ENCODE measurements around the gene GRIFIN.

Gene GRIFIN, protein sequence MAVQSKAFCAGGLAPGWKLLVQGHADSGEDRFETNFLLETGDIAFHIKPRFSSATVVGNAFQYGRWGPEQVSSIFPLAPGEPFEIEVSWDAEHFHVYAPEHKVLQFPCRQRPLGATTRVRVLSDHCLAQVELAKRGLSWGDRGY

DNA sequence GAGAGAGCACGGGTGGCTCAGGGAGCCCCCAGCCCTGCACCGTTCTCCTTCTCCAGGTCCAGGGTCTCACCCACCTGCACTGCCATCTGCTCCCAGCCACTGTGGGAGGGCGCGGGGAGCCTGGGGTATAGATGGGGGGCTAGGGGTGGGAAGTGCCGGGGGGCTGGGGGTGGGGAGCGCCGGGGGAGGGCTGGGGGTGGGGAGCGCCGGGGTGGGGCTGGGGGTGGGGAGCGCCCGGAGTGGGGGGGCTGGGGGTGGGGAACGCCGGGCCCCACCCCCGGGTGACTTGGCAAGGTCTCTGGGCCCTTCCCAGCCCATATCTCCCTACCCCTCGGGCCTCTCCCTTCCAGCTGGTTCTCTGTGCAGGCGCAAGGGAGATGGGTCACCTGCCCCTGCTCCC, at the start of gene GRIFIN:
Gene GRIFIN, minus strand, starts transcription at position 101 of the 400 bp plus-strand sequence. Its CDS starts 15 bp downstream, at position 86.
- DNase-seq: no peak

- DNase-seq: no peak
Observed at GRCh38 chr7:2524808-2525657, 48.8 kb upstream of the GRIFIN start.

- DNase-seq: no peak
Observed at GRCh38 chr7:2523941-2524807, 48.0 kb upstream of the GRIFIN start.

- no peak for DNase-seq
Observed at GRCh38 chr7:2523461-2523936, 47.3 kb upstream of the GRIFIN start.

- DNase-seq: no peak
Observed at GRCh38 chr7:2522780-2523433, 46.7 kb upstream of the GRIFIN start.

GRCh38 chr7:2521952-2522591, 45.9 kb upstream of the GRIFIN start:
- DNase-seq: no peak

DNA sequence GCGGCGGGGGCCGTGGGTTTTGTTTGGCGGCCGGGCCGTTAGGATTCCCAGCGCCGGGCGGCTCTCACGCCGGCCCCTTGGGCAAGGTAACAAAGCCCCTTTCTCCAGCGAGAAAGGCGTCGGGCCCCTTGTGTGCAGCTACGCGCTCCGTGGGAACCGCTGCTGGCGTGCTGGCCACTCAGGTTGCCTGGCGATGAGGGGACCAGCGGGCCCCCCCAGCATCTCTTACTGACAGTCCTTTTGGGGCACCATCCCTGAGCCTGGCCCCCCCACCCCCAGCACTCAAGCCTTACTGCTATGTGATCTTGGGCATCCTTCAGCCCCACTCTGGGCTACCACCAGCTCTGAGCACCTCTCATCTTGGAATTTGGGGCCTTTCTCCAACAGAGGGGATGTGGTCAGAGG, 45.1 kb upstream of the GRIFIN start:
- no peak for DNase-seq

- no peak for DNase-seq
Observed at GRCh38 chr7:2520761-2521290, 44.6 kb upstream of the GRIFIN start.

DNA sequence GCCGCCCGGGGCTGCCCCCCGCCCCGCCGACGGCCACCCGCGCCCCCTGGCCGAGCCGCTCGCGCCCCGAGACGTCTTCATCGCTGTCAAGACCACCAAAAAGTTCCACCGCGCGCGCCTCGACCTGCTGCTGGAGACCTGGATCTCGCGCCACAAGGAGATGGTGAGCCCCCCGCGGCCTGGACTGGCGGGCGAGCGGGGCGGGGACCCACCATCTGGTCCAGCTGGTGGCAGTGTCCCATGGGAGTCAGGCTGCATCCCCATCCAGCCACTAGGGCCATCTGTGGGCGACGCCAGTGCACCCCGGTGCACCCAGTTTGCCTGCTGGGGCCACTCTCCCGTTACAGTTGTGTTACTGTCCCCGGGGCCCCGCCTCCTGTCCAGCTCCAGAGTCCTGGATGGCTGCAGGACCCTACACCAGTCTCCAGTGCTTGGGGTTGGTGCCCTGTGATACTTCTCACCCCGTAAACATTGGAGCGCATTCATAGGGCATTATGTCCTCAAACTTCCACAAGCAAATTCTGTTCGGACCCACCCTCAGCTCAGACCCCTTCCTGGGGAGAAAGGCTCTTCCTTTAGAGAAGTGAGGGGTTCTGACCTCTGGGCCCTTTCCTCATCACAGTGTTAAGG, 44.0 kb upstream of the GRIFIN start:
- DNase-seq: no peak

DNA sequence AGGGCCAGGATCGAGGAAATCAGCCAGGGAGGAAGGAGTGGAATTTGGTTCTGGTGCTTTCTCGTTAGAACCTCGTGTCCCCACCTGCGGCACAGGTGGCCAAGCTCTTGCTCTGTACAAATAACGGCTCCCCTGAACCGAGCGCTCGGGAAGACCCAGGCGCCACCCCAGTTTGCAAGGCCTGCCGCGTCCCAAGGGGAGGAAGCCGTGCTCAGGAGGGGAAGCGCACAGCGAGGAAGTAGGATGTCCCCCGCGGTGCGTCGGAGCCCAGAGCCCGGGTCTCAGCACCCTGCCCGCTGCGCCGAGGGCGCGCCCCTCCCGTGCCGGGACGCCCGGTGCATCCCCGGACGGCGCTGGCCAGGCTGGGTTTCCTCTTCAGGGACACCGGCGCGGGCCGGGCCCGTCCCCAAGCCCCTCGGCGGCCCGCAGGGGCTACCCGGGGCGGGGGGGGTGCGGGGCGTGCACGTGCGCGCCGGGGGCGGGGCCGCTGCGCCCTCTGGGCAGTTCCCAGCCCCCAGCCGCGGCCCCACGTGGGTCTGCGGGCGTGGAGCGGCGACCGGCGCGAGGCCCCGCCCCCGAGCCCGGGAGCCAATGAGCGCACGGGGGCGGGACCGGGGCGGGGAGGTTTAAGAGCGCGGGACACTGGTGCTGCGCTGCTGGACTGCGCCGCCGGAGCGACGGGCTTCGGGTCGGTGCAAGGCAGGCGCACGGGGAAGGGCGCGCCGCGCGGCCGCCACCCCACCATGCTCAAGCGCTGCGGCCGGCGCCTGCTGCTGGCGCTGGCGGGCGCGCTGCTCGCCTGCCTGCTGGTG, 43.1 kb upstream of the GRIFIN start, which contains the start of gene LFNG:
Gene LFNG, plus strand, starts transcription at position 656 of the 812 bp plus-strand sequence. Its CDS starts 88 bp downstream, at position 744.
- DNase-seq: no peak

- DNase-seq: no peak
Observed at GRCh38 chr7:2518737-2519118, 42.5 kb upstream of the GRIFIN start.

DNA sequence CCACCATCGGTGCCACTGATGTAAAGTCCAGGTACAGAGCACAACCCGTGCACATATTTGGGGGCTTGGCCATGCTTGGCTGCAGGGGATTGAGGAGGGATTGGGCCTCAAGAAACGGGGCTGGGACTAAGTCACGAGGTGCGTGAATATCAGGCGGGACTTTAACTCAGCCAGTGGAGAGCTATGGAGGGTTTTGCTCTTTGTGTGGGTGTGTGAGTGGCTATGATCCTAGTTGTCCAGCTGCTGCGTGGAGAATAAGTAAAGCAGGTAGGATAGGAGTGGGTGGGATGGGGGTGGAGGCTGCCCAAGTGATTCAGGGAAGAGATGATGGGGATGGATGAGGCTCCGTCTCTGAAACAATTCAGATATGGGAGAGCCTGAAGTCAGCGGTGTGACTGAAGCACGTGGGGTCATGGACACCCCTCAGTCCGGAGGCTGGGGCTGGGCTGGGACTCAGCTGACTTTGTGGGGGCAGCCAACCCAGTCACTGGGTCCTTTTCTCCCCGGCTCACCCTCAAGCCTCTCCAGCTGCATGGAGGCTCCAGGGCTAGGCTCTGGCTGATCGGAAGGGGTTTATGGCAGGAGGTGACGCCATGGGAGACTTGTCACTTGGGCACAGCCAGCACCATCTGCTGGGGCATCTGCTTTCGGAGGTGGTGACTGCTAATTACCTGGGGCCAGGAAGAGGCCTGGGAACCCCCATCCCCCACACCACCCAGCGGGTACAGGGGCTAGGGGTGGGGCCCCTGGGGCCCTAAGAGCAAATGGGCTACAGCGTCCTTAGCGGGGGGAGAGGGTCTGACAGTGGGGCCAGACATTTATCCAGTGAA, 41.7 kb upstream of the GRIFIN start:
- peak; percentile 71 for DNase-seq

- no peak for DNase-seq
Observed at GRCh38 chr7:2517026-2517425, 40.8 kb upstream of the GRIFIN start.

DNA sequence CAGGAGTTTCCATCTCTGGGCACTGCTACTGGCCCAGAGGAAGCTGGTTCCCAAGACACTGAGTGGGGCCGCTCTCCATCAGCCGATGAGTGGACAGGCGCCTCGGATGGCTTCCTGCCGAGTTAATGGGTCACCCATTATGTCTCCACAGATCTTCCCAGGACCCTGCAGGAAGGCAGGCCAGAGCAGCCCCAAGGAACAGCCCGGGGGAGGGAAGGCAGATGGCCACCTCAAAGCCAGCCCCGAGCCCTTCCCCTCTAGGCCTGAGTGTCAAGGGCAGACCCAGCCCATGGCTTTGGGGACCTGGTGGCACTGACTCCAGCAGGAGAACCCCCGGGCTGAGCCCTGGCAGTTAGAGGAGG, 40.0 kb upstream of the GRIFIN start:
- no peak for DNase-seq

DNA sequence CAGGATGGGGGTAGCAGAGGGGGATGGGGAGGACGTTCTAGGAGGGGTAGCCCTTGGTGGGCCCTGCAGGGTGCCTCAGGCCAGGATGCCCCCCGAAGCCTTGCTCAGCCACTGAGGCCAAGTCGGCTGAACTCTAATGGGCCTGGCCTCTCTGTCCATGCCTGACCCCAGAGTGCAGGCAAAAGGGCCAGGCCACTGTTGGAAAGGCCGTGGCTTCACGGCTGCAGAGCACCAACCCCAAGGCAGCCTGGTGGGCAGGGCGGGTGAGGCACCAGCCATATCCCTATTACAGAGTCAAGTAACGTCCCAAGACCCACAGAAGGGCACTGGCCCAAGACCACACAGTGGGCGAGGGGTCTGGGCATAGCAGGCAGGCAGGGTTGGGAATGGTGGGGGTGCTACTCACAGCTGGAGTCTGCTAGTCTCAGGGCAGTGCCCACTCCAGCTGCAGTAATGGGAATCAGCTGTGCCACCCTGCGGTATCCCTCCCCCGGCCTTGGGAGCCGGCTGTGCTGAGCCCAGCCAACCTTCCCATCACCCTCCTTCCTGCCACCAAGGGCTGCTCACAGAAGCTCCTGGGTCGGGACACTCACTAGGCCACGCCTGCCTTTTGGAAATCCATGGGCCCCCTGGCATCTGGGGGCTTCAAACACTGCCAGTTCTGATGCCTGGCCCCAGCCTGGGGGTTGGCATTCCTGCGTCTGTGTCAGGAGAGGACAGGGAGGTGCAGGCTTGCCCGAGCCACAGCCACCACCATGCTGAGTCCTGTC, 39.4 kb upstream of the GRIFIN start:
- no peak for DNase-seq

GRCh38 chr7:2514473-2515423, 38.5 kb upstream of the GRIFIN start:
- no peak for DNase-seq

DNA sequence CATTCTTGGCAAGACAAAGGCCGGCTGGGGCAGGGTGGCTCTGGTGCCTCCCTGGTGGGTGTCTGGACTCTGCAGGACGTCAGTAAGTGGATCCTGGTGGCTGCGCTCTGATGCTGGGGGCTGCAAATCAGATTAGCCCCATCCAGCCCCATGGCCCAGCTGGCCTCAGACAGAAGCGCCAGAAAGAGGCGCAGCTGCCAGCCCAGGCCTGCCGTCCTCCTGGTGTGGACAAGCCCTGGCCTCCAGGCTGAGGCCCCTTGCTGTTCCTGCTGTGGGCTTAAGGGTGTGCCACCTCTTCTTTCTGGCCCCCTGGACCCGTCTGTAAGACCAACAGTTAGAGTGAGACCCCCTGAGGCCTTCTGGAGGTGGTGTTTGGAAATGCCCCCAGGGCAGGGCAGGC, 37.5 kb upstream of the GRIFIN start:
- DNase-seq: peak; percentile 58

- DNase-seq: no peak
Observed at GRCh38 chr7:2512713-2513112, 36.5 kb upstream of the GRIFIN start.

Data from NCI-H524 treated with DMSO at 0.1 percent for 48 hours (cell line).